SK-N-SH treated with all-trans-retinoic acid at 6 μM for 48 hours (cell line): ENCODE data around the gene TMUB1.

Experiments
- ATAC-seq: fragments of 200-7000 bp; cut with Tn5 transposase; 3 replicates; pipeline ENCODE4 v1.9.1; 2020; ENCODE audit warnings: mild to moderate bottlenecking, moderate library complexity
- ARNTL ChIP-seq: fragments of 450-650 bp; formaldehyde crosslinking; IDR thresholded peaks from 2 replicates; pipeline ENCODE4 v1.5.0; 2020; ENCODE audit warnings: low read depth, mild to moderate bottlenecking, moderate library complexity, borderline replicate concordance
- BACH2 ChIP-seq: fragments of 250-450 bp; sonication (Bioruptor Pico); IDR thresholded peaks from 2 replicates; pipeline ENCODE4 v1.9.0; 2021; ENCODE audit warnings: mild to moderate bottlenecking, borderline replicate concordance
- CSDC2 ChIP-seq: fragments of 250-450 bp; sonication (Bioruptor Pico); IDR thresholded peaks from 2 replicates; pipeline ENCODE4 v1.5.0; 2020; ENCODE audit warnings: mild to moderate bottlenecking, moderate library complexity
- CSRNP3 ChIP-seq: fragments of 250-450 bp; sonication (Bioruptor Pico); IDR thresholded peaks from 2 replicates; pipeline ENCODE4 v1.5.1; 2021; ENCODE audit warnings: mild to moderate bottlenecking, moderate library complexity
- ESRRG ChIP-seq: fragments of 250-450 bp; sonication (Bioruptor Pico); IDR thresholded peaks from 2 replicates; pipeline ENCODE4 v1.6.1; 2021; ENCODE audit warnings: mild to moderate bottlenecking
- GLIS3 ChIP-seq: fragments of 250-450 bp; sonication (Bioruptor Pico); IDR thresholded peaks from 2 replicates; pipeline ENCODE4 v1.5.0; 2020; ENCODE audit warnings: mild to moderate bottlenecking, moderate library complexity
- ISL1 ChIP-seq: fragments of 250-450 bp; sonication (Bioruptor Pico); IDR thresholded peaks from 2 replicates; pipeline ENCODE4 v2.1.2; 2022; ENCODE audit warnings: mild to moderate bottlenecking, moderate library complexity
- OSR1 ChIP-seq: fragments of 250-450 bp; sonication (Bioruptor Pico); IDR thresholded peaks from 2 replicates; pipeline ENCODE4 v1.8.0; 2022; ENCODE audit warnings: moderate library complexity, mild to moderate bottlenecking, inconsistent platforms
- PATZ1 ChIP-seq: fragments of 250-450 bp; sonication (Bioruptor Pico); IDR thresholded peaks from 2 replicates; pipeline ENCODE4 v1.8.0; 2020; ENCODE audit warnings: mild to moderate bottlenecking, moderate library complexity, borderline replicate concordance
- PPARA ChIP-seq: fragments of 250-450 bp; sonication (Bioruptor Pico); IDR thresholded peaks from 2 replicates; pipeline ENCODE4 v1.5.0; 2020; ENCODE audit warnings: mild to moderate bottlenecking, borderline replicate concordance
- RARB ChIP-seq: fragments of 250-450 bp; sonication (Bioruptor Pico); IDR thresholded peaks from 2 replicates; pipeline ENCODE4 v1.8.0; 2021; ENCODE audit warnings: mild to moderate bottlenecking, moderate library complexity
- SNAI2 ChIP-seq: fragments of 250-450 bp; sonication (Bioruptor Pico); IDR thresholded peaks from 2 replicates; pipeline ENCODE4 v1.5.0; 2020; ENCODE audit warnings: mild to moderate bottlenecking, moderate library complexity
- TCF4 ChIP-seq: fragments of 250-450 bp; sonication (Bioruptor Pico); IDR thresholded peaks from 2 replicates; pipeline ENCODE4 v1.8.0; 2021; ENCODE audit warnings: mild to moderate bottlenecking, moderate library complexity, borderline replicate concordance
- ZC3H10 ChIP-seq: fragments of 250-450 bp; sonication (Bioruptor Pico); IDR thresholded peaks from 2 replicates; pipeline ENCODE4 v1.5.1; 2021; ENCODE audit warnings: mild to moderate bottlenecking, moderate library complexity
- ZFP3 ChIP-seq: fragments of 250-450 bp; sonication (Bioruptor Pico); IDR thresholded peaks from 2 replicates; pipeline ENCODE4 v1.5.0; 2020; ENCODE audit warnings: mild to moderate bottlenecking, moderate library complexity
- ZFP30 ChIP-seq: fragments of 450-650 bp; formaldehyde crosslinking; IDR thresholded peaks from 2 replicates; pipeline ENCODE4 v1.5.0; 2022; ENCODE audit warnings: mild to moderate bottlenecking, moderate library complexity
- ZNF565 ChIP-seq: fragments of 450-650 bp; formaldehyde crosslinking; conservative IDR thresholded peaks from 2 replicates; pipeline ENCODE4 v1.5.0; 2020; ENCODE audit warnings: low read depth, mild to moderate bottlenecking, moderate library complexity
- ZNF70 ChIP-seq: fragments of 450-650 bp; formaldehyde crosslinking; IDR thresholded peaks from 2 replicates; pipeline ENCODE4 v1.5.0; 2020; ENCODE audit warnings: mild to moderate bottlenecking, moderate library complexity
- ZNF8 ChIP-seq: fragments of 450-650 bp; formaldehyde crosslinking; IDR thresholded peaks from 2 replicates; pipeline ENCODE4 v1.5.0; 2020; ENCODE audit warnings: mild to moderate bottlenecking, moderate library complexity
- TF ChIP-seq, protein P1 (sequence below): fragments of 250-450 bp; sonication (Bioruptor Pico); IDR thresholded peaks from 2 replicates; pipeline ENCODE4 v1.5.1; 2020; ENCODE audit warnings: low read depth, mild to moderate bottlenecking, moderate library complexity

TMUB1 gene

DNA sequence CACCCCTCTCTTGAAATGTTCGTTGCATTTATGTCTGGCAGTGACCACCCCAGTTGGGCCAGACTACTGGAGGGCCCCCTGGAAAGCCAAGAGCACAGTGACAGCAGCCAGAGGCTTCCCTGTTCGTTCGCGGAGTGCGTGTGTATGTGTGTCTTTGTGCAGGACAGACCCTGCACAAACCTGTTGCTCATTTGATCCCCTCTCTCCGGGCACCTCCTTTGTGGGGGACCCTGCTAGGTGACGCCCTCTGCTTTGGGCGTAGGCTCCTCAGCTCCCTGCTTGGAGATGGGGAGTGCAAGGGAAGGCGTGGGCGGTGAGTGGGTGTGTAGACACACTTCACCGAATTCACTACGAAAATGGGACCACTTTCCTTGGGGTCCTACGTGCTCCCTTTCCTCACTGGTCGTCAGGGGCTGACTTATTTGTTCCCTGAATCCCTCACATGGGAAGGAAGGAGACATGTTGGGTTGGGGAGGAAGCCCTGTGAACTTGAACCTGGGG is 41.7 kb upstream of the TMUB1 start:
- TF ChIP-seq ZNF70 (CRISPR knock-in tag): no peak
- TF ChIP-seq SNAI2: no peak
- TF ChIP-seq ZNF8 (CRISPR knock-in tag): no peak
- no peak for TF ChIP-seq ZNF565 (CRISPR knock-in tag)
- TF ChIP-seq ZFP3 (CRISPR knock-in tag): no peak
- TF ChIP-seq ISL1 (CRISPR knock-in tag): no peak
- no peak for TF ChIP-seq RARB (CRISPR knock-in tag)
- no peak for TF ChIP-seq PATZ1 (CRISPR knock-in tag)
- TF ChIP-seq CSRNP3: no peak
- no peak for TF ChIP-seq ESRRG (CRISPR knock-in tag)
- no peak for TF ChIP-seq ZC3H10
- ATAC-seq: no peak

DNA sequence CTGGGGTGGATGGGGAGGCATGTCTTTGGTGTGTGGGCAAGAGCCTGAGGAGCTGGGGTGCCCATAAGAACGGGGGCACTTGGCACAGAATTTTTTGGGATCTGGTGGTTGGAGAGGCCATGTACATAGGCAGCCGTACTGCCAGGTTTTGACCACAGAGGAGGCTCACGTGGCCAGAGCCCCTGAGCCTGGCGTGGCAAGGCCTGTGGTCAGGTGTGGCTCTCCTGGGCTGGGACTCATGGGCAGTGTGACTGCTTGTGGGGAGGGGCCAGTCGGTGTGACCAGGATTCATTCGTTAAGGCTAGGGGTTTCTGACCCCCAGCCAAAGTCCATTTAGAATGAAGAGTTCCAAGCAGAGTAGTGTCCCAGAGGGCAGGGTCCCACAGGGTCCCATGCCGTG is 41.2 kb upstream of the TMUB1 start:
- TF ChIP-seq OSR1: no peak
- no peak for TF ChIP-seq ZNF70 (CRISPR knock-in tag)
- TF ChIP-seq PPARA (CRISPR knock-in tag): no peak
- no peak for TF ChIP-seq CSDC2 (CRISPR knock-in tag)
- no peak for TF ChIP-seq TCF4
- TF ChIP-seq ISL1 (CRISPR knock-in tag): no peak
- TF ChIP-seq RARB (CRISPR knock-in tag): no peak
- TF ChIP-seq, protein P1, sequence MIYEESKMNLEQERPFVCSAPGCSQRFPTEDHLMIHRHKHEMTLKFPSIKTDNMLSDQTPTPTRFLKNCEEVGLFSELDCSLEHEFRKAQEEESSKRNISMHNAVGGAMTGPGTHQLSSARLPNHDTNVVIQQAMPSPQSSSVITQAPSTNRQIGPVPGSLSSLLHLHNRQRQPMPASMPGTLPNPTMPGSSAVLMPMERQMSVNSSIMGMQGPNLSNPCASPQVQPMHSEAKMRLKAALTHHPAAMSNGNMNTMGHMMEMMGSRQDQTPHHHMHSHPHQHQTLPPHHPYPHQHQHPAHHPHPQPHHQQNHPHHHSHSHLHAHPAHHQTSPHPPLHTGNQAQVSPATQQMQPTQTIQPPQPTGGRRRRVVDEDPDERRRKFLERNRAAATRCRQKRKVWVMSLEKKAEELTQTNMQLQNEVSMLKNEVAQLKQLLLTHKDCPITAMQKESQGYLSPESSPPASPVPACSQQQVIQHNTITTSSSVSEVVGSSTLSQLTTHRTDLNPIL: no peak
- TF ChIP-seq SNAI2: no peak
- no peak for TF ChIP-seq CSRNP3
- no peak for TF ChIP-seq ZFP3 (CRISPR knock-in tag)
- ATAC-seq: no peak

- no peak for TF ChIP-seq ZNF565 (CRISPR knock-in tag)
- no peak for TF ChIP-seq PPARA (CRISPR knock-in tag)
- TF ChIP-seq BACH2 (CRISPR knock-in tag): no peak
- TF ChIP-seq GLIS3 (CRISPR knock-in tag): no peak
- no peak for TF ChIP-seq SNAI2
- no peak for TF ChIP-seq ZNF8 (CRISPR knock-in tag)
- no peak for TF ChIP-seq ZC3H10
- no peak for TF ChIP-seq ZFP3 (CRISPR knock-in tag)
- TF ChIP-seq ISL1 (CRISPR knock-in tag): no peak
- no peak for TF ChIP-seq ARNTL (CRISPR knock-in tag)
- no peak for TF ChIP-seq ESRRG (CRISPR knock-in tag)
- no peak for TF ChIP-seq ZNF70 (CRISPR knock-in tag)
- peak; percentile 97 for ATAC-seq
Measured at GRCh38 chr7:151123822-151124464, 40.6 kb upstream of the TMUB1 start.

- TF ChIP-seq ZC3H10 (no peak), SNAI2 (no peak), PATZ1 (CRISPR knock-in tag) (no peak), ZFP30 (CRISPR knock-in tag) (no peak), TCF4 (no peak), ZNF8 (CRISPR knock-in tag) (no peak), ZNF70 (CRISPR knock-in tag) (no peak), ISL1 (CRISPR knock-in tag) (no peak)
- TF ChIP-seq, protein P1: no peak
- ATAC-seq: peak; percentile 1; the same call in 1 of the 3 replicates
Measured at GRCh38 chr7:151123158-151123821, 40.0 kb upstream of the TMUB1 start.
